K562 (cell line): Measurements from ENCODE around the gene PCNX2.

Experiments
- GATAD2B ChIP-seq: fragments of 450-650 bp; IDR thresholded peaks from 2 replicates; pipeline ENCODE4 v1.6.1; 2017; ENCODE audit warnings: mild to moderate bottlenecking, borderline replicate concordance
- POLR2AphosphoS5 ChIP-seq: IDR thresholded peaks from 2 replicates; pipeline ENCODE4 v1.6.1; 2011; ENCODE audit warnings: mild to moderate bottlenecking, low read depth, low read length, moderate library complexity; ENCODE audit not compliant: control insufficient read depth, insufficient read depth
- RBM34 ChIP-seq: fragments of 200-400 bp; formaldehyde crosslinking; IDR thresholded peaks from 2 replicates; pipeline ENCODE4 v1.6.1; 2018; ENCODE audit warnings: low read length, borderline replicate concordance; ENCODE audit not compliant: insufficient read depth
- RNF2 ChIP-seq: sonication (generic); IDR thresholded peaks from 2 replicates; pipeline ENCODE4 v1.6.1; 2016
- TCFL5 ChIP-seq: fragments of 250-450 bp; sonication (Bioruptor Pico); conservative IDR thresholded peaks from 2 replicates; pipeline ENCODE4 v1.6.1; 2021; ENCODE audit warnings: mild to moderate bottlenecking, moderate library complexity, matching md5 sums
- TF ChIP-seq, protein P1 (sequence below): fragments of 250-450 bp; sonication (Bioruptor Pico); IDR thresholded peaks from 2 replicates; pipeline ENCODE4 v1.4.0; 2020; ENCODE audit warnings: mild to moderate bottlenecking

DNA sequence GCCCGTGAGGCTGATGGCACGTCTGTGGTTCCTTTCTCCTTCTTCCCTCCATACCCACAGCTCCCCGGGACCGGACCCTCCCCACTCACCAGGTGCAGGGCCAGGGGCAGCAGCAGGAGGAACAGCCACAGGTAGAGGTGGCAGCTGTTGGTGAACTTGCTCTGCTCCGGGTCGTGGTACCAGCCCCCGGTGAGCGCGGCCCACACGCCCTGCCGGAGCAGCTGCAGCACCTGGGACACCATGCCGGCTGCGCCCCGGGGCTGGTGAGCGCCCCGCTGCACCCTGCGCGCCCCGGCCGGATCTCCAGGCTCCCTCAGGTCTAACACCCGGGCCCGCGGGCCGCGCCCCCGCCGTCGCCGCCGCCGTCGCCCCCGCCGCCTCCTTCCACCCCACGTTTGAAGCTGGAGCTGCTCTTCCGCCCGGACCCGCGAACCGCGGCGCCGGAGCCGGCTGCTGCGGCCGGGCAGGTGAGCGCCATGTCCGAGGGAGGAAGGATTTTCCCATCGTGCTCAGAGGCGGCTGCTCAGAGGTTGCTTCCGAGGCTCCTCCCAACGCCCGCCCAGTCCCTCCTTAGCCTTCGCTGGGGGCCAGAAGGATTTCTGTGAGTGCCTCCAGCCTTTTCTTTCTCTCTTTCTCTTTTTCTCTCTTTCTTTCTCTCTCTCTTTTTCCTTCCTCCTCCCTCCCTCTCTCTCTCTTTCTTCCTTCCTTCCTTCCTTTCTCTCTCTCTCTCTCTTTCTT, at the start of gene PCNX2:
- no peak for TF ChIP-seq RBM34
- TF ChIP-seq, protein P1, sequence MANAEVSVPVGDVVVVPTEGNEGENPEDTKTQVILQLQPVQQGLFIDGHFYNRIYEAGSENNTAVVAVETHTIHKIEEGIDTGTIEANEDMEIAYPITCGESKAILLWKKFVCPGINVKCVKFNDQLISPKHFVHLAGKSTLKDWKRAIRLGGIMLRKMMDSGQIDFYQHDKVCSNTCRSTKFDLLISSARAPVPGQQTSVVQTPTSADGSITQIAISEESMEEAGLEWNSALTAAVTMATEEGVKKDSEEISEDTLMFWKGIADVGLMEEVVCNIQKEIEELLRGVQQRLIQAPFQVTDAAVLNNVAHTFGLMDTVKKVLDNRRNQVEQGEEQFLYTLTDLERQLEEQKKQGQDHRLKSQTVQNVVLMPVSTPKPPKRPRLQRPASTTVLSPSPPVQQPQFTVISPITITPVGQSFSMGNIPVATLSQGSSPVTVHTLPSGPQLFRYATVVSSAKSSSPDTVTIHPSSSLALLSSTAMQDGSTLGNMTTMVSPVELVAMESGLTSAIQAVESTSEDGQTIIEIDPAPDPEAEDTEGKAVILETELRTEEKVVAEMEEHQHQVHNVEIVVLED (CRISPR knock-in tag) = no peak
- no peak for TF ChIP-seq TCFL5
- TF ChIP-seq POLR2AphosphoS5 = no peak
- no peak for TF ChIP-seq GATAD2B
- TF ChIP-seq RNF2 = no peak
